Left renal pelvis (tissue), 4 donors: Measurements from ENCODE around the gene FER. TPM values are rescaled to one million over a fixed set of nuclear protein-coding genes. Genes with fewer than 3 reads are reported as not detected.

Experiments used
- DNase-seq, 4 donors: peaks; one replicate each; pipeline ENCODE4 v3.0.0-alpha.2; 2013; ENCODE audit warnings: low read depth in 4 of 4, low spot score in 3 of 4
- polyA plus RNA-seq, 4 donors: library from polyadenylated mRNA; unstranded; fragments of 120-200 nt; gene quantifications; one replicate each; pipeline ENCODE4 v1.2.1, GENCODE V29; 2013; ENCODE audit not compliant: insufficient read length in 4 of 4

Gene FER
- polyA plus RNA-seq, 4 donors, result 15.9 to 22.3 (median 17.5) TPM

DNA sequence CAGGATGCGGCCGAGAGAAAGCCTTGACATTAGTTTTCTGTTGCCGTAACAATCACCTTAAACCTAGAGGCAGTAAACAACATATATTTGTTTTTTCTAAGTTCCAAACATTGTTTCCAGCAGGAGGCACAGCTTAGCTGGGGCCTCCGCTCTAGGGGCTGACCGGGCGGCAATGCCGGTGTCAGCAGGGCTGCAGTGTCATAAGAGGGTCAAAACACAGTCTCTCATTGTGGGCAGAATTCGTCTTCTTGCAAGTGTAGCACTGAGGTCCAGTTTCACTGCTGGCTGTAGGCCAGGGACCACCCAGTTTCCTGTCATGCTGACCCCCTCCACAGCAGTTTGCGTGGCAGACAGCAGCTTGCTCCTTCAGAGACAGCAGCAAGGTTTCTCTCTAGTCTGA is 475.8 kb downstream of the FER start:
- DNase-seq, result peak; percentile 18 to 31 (median 29)

DNA sequence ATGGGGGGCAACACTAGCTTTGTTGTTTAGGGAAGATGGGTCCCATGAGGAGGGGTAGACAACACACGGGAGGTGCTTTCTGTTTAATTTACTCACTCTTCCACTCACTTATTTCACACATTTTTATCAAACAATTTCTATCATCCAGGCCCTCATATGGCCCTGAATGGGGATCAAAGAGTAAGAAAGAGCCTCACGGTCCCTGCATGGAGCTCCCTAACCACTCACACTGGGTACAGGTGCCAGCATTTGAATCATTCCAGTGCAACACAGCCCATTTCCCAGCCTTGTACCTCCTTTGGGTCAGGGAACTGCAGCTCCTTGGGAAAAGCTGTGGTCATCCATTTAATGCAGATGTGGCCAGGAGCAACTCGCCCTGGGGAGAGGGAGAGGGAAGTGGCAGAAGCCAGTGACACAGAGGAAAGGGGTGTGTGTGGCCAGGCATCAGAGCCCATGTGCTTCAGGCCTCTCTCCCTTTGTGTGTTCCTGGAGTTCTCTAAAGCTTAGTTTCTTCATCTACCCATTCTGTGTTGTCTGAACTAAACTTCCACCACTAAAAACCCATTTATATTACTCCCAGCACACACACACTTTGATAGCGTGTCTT is 476.7 kb downstream of the FER start:
- no peak for DNase-seq

- no peak for DNase-seq
These were observed 478.3 kb downstream of the FER start for GRCh38 chr5:109225716-109226625.

GRCh38 chr5:109230369-109230768 is 482.7 kb downstream of the FER start:
- no peak for DNase-seq

- DNase-seq, result no peak
These were observed 483.6 kb downstream of the FER start for GRCh38 chr5:109231331-109231730.

- no peak for DNase-seq
These were observed 486.7 kb downstream of the FER start for GRCh38 chr5:109234381-109234780.

DNA sequence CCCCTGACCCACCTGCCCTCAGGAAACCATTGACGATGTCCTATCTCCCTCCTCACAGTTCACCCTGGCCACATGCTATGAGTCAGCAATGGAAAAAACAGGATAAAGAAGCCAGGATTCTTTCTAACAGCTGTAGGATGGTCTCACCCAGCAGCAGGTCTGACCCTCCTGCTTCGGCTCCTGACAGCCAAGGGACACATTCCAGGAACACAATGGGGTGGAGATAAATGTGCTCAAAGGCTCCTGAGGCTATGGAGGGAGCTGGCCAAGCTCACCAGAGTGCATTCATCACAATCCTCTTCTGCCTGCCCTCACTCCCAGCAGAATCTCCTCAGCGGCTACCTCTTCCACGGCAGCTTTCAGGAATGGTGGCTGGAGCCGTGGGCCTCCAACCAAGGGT is 491.8 kb downstream of the FER start:
- DNase-seq, result no peak

- DNase-seq, result no peak
These were observed 494.8 kb downstream of the FER start for GRCh38 chr5:109242518-109242917.

- DNase-seq, result no peak
These were observed 498.7 kb downstream of the FER start for GRCh38 chr5:109246395-109246794.
